Right atrium auricular region (tissue), 2 donors: Measurements from ENCODE around the gene RPH3AL. TPM values are rescaled to one million over a fixed set of nuclear protein-coding genes. Genes with fewer than 3 reads are reported as not detected.

ENCODE experiments used
- DNase-seq: peaks from one replicate; pipeline ENCODE4 v3.0.0-alpha.2; 2019; ENCODE audit warnings: low spot score
- H3K27ac ChIP-seq, 2 donors: fragments of 200-600 bp; sonication (generic); 1 replicate in 1 of 2; 2 replicates in 1 of 2; pipeline ENCODE4 v1.5.1; 2016 to 2019
- H3K27me3 ChIP-seq, 2 donors: fragments of 200-600 bp; sonication (generic); one replicate each; pipeline versions ENCODE4 v1.5.1 to v1.6.0; 2017 to 2019
- H3K36me3 ChIP-seq: fragments of 200-600 bp; sonication (generic); one replicate; pipeline ENCODE4 v1.5.1; 2016
- H3K4me1 ChIP-seq, 2 donors: fragments of 200-600 bp; sonication (generic); one replicate each; pipeline versions ENCODE4 v1.5.1 to v1.6.0; 2017 to 2019
- H3K4me3 ChIP-seq, 2 donors: fragments of 200-600 bp; sonication (generic); 1 replicate in 1 of 2; 2 replicates in 1 of 2; pipeline ENCODE4 v1.5.1; 2017 to 2019; ENCODE audit warnings: mild to moderate bottlenecking in 1 of 2, moderate library complexity in 1 of 2
- H3K9me3 ChIP-seq, 2 donors: fragments of 200-600 bp; sonication (generic); one replicate each; pipeline ENCODE4 v1.5.1; 2019
- total RNA-seq, 2 donors: library from RNA; depleted of rRNA; stranded (reverse); fragments of >200 nt; gene quantifications; one replicate each; pipeline ENCODE4 v1.1.0, GENCODE V29; 2016
- TF ChIP-seq, protein P1 (sequence below), 2 donors: fragments of 200-600 bp; sonication (generic); IDR thresholded peaks; one replicate each; pipeline ENCODE4 v1.5.1; 2019; ENCODE audit warnings: antibody characterized with exemption in 2 of 2

Gene RPH3AL
- total RNA-seq, 2 donors from 2014 or later: 7.2 to 13.1 TPM

DNA sequence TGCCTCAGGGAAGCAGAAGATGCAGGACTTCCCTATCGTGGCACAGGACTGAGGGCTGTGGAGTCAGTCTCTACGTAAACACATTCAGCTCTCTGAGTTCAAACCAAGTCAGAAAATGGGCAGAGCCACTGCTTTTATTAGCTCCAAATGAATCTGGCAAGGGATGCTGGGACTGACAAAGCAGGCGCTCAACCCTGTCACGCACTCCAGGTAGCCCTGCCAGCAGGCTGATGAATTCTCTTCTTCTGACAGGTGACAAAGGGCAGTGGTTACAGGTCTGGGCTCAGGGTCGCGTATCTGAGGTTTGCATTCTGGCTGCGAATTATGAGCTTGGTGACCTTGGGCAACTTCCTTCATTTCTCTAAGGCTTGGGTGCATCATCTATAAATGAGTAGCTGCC is 9.4 kb downstream of the RPH3AL start:
- no peak for DNase-seq

DNA sequence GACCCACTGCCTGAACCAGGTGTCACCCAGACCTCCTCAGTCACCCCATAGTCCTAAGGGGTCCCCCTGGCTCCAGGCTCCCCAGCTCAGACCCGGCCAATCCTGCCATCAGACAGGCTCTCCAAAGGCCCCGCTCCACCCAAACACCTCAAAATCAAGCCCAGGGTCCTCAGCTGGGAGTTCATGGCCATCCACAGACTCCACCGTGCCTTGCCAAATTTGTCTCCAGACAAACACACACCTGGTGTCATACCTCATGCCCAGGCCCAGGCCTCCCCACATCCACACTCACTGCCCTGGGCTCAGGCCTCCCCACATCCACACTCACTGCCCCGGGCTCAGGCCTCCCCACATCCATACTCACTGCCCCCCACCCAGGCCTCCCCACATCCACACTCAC is 12.5 kb downstream of the RPH3AL start:
- Histone ChIP-seq H3K4me3 (no peak overlapping the region), H3K36me3 (no peaks in the 10 kb centered on the region), H3K27me3 (no peaks in the 10 kb centered on the region), H3K9me3 (no peaks in the 10 kb centered on the region), H3K27ac (no peak overlapping the region), H3K4me1 (peaks cover 0 to 17% of the 10 kb centered on the region in 2 donors)
- TF ChIP-seq, protein P1, sequence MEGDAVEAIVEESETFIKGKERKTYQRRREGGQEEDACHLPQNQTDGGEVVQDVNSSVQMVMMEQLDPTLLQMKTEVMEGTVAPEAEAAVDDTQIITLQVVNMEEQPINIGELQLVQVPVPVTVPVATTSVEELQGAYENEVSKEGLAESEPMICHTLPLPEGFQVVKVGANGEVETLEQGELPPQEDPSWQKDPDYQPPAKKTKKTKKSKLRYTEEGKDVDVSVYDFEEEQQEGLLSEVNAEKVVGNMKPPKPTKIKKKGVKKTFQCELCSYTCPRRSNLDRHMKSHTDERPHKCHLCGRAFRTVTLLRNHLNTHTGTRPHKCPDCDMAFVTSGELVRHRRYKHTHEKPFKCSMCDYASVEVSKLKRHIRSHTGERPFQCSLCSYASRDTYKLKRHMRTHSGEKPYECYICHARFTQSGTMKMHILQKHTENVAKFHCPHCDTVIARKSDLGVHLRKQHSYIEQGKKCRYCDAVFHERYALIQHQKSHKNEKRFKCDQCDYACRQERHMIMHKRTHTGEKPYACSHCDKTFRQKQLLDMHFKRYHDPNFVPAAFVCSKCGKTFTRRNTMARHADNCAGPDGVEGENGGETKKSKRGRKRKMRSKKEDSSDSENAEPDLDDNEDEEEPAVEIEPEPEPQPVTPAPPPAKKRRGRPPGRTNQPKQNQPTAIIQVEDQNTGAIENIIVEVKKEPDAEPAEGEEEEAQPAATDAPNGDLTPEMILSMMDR (IDR thresholded peaks at IDR 0.05): no peak
- DNase-seq: no peak

More for the DNA sequence above, 9.4 kb downstream of the RPH3AL start:
- H3K36me3 ChIP-seq: no peaks in the 10 kb centered on the region
- H3K9me3 ChIP-seq: no peaks in the 10 kb centered on the region
- no peak overlapping the region for H3K4me3 ChIP-seq
- H3K27ac ChIP-seq: no peak overlapping the region
- TF ChIP-seq, protein P1 (IDR thresholded peaks at IDR 0.05): no peak
- H3K4me1 ChIP-seq: no peaks in the 10 kb centered on the region
- no peaks in the 10 kb centered on the region for H3K27me3 ChIP-seq

DNA sequence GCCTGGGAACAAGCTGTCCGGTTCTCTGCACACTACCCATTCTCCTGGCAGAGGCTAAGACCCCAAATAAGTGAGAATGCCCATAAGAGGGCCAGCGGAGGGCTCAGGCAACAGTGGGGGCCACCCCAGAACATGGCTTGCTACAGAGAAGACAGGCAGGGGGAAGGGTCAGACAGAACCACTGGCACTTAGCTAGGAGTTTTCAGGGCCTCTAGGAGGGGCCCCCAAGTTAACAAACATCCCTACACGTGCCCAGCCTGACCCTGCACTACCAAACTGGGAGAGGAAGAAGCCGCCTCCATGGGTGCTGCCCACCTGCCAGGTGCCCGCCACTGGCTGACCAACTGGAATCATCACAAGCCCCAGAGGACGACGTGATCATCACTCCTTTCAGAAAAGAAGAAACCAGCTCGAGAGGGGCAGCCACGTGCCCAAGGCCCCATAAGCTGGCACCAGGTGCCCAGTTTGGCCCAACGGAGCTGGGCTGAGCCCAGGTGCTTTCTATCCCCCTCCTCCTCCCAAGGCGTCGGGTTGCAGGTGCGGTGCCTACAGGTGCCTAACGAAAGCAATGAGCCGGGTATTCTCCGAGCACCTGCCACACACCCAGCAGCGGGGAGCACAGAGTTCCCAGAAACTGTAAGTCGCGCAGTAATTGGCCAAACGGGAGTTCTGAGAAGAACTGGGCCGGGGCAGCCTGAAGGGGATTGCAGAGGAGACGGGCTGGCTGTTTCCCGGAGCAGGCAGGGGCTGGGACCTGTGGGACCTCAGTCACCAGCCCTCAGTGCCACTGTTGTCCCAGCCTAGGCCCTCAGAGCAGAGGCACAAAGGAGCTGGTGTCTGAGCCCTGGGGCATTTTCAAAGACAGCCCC is 13.2 kb downstream of the RPH3AL start:
- H3K27me3 ChIP-seq: no peaks in the 10 kb centered on the region
- no peak overlapping the region for H3K27ac ChIP-seq
- no peaks in the 10 kb centered on the region for H3K36me3 ChIP-seq
- peaks cover 0 to 24% of the 10 kb centered on the region in 2 donors for H3K4me1 ChIP-seq
- no peak overlapping the region for H3K4me3 ChIP-seq
- H3K9me3 ChIP-seq: no peaks in the 10 kb centered on the region
- no peak for DNase-seq
- TF ChIP-seq, protein P1 (IDR thresholded peaks at IDR 0.05): no peak

DNA sequence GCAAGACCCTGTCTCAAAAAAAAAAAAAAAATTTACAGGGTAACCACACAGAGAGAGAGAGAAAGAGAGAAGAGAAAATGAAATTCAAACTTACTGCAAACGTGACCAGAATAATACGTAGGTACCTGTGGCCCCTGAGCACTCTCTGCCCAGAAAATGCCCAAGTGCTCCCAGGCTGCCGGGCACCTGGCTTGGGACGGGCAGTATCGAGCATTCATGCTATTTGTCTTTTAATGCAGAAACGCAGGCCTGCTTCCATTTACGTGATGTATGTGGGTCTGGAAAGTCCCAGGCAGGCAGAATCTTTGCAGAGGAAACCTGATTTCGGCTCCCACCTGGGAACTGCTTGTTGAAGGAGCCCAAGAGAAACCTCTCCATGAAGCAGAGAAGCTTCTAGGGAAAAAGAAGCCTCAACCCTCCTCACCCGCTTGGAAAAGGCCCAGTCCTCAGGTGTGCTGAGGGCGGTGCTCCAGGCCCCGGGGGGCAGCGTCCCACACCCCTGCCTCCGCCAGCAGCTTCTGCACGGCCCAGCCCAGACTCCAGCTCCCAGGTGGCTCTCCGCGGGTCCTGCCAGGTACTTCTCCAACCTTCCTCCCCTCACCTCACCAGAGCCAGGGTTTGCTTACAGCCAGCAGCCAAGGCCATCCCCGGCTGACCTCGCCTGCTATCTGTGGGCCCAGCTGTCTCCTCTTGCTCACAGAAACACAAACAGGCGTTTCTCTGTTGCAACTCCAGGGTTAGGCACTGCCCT is 14.0 kb downstream of the RPH3AL start:
- no peak for DNase-seq
- H3K9me3 ChIP-seq: no peaks in the 10 kb centered on the region
- TF ChIP-seq, protein P1 (IDR thresholded peaks at IDR 0.05): no peak
- no peaks in the 10 kb centered on the region for H3K27me3 ChIP-seq
- H3K36me3 ChIP-seq: no peaks in the 10 kb centered on the region
- no peak overlapping the region for H3K4me3 ChIP-seq
- peaks cover 0 to 32% of the 10 kb centered on the region in 2 donors for H3K4me1 ChIP-seq
- H3K27ac ChIP-seq: no peak overlapping the region

DNA sequence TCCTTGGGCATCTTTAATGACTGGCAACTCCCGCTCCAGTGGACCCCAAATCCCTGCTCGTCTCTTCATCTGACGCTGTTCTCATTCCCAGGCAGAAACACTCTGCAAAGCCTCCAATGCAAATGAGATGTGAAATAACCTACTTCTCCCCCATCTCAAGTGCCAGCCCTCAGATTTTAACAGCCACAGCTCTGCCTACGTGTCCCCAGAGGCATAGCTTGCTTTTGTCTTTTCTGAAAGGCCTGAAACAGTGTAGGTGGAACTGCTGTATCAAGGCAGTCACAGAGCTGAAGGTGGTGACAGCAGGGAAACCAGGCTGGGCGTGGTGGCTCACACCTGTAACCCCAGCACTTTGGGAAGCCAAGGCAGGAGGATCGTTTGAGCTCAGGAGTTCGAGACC is 14.7 kb downstream of the RPH3AL start:
- Histone ChIP-seq H3K36me3 (no peaks in the 10 kb centered on the region), H3K9me3 (no peaks in the 10 kb centered on the region), H3K4me3 (no peak overlapping the region), H3K4me1 (peaks cover 0 to 40% of the 10 kb centered on the region in 2 donors), H3K27me3 (no peaks in the 10 kb centered on the region), H3K27ac (no peak overlapping the region)
- TF ChIP-seq, protein P1 (IDR thresholded peaks at IDR 0.05): no peak
- DNase-seq: no peak
